ENCODE results near the gene FXYD1. TPM values are rescaled to one million over a fixed set of nuclear protein-coding genes. Genes with fewer than 3 reads are reported as not detected.

FXYD1 gene
- total RNA-seq, 1 experiment from 2014 or later: not detected

DNA sequence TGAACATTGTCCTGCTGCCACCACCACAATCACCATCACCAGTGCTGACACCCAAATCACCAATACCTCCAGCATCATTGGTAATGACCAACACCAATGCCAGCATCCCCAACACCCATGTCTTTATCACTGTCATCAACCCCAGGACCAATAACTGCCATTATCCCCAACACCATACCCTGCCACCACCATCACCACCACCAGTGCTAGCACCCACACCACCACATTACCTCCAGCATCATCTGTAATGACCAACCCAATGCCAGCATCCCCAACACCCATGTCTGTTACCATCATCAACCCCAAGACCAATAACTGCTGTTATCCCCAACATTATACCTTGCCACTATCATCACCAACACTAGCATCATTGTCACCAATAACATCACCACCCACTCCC, 6.4 kb upstream of the FXYD1 start:
- POLR2A ChIA-PET (ENCODE audit: low non-redundant PET): no interaction called here
- CTCF ChIA-PET: no interaction called here

DNA sequence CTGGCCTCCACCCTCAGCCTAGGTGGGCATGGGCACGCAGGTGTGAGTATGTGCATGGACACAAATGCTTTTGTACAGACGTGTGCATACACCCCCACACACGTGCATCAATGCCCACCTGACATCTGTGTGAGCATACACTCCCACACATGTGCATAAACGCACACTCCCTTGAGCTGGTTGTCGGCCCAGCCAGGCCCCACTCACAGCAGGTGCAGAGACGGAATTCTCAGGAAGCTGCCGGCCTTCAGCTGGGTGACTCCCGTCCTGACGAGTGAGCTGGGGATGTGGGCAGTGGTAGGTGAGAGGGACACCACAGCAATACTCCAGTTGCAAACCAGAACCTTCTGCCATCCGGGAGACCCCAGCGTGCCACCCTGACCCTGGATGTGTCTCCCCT, 4.8 kb upstream of the FXYD1 start:
- Histone ChIP-seq H3K27me3 (replicated peaks; ENCODE audit: insufficient read depth, low read depth, low read length, poor library complexity) (no peaks in the 10 kb centered on the region), H3K36me3 (ENCODE audit: insufficient read depth, low read length, poor library complexity, severe bottlenecking) (no peaks in the 10 kb centered on the region), H3K4me1 (ENCODE audit: insufficient read depth, low read length, poor library complexity, severe bottlenecking) (no peaks in the 10 kb centered on the region), H3K9me3 (ENCODE audit: low read depth, low read length, poor library complexity, severe bottlenecking) (no peaks in the 10 kb centered on the region), H3K4me3 (ENCODE audit: low read depth, low read length, poor library complexity, severe bottlenecking) (no peak overlapping the region), H3K27ac (ENCODE audit: low read depth, low read length, poor library complexity, severe bottlenecking) (no peak overlapping the region)
- DNase-seq (ENCODE audit: low spot score): no peak
- ChIA-PET POLR2A (ENCODE audit: low non-redundant PET) (no interaction called here), CTCF (interaction anchor here (0.6 kb wide), 1 partner anchor 510 kb away, joined by 4 read pairs; no protein-coding TSS in a partner anchor)
- no TSS peak for BruUV-seq (replicated peaks)
- no peak for TF ChIP-seq EZH2 (IDR thresholded peaks at IDR 0.05; ENCODE audit: borderline replicate concordance, low read depth, low read length, poor library complexity, severe bottlenecking)
- TF ChIP-seq, protein P1, sequence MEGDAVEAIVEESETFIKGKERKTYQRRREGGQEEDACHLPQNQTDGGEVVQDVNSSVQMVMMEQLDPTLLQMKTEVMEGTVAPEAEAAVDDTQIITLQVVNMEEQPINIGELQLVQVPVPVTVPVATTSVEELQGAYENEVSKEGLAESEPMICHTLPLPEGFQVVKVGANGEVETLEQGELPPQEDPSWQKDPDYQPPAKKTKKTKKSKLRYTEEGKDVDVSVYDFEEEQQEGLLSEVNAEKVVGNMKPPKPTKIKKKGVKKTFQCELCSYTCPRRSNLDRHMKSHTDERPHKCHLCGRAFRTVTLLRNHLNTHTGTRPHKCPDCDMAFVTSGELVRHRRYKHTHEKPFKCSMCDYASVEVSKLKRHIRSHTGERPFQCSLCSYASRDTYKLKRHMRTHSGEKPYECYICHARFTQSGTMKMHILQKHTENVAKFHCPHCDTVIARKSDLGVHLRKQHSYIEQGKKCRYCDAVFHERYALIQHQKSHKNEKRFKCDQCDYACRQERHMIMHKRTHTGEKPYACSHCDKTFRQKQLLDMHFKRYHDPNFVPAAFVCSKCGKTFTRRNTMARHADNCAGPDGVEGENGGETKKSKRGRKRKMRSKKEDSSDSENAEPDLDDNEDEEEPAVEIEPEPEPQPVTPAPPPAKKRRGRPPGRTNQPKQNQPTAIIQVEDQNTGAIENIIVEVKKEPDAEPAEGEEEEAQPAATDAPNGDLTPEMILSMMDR (conservative IDR thresholded peaks at IDR 0.05; ENCODE audit: low read depth, low read length): no peak
- intact Hi-C loops (cut with micrococcal nuclease; ENCODE audit: unreplicated experiment): loop anchor here (2.0 kb wide), 1 partner anchor 67 kb away; no protein-coding TSS in a partner anchor

More for the DNA sequence above, 6.4 kb upstream of the FXYD1 start:
- no peaks in the 10 kb centered on the region for H3K9me3 ChIP-seq (ENCODE audit: low read depth, low read length, poor library complexity, severe bottlenecking)
- no peak overlapping the region for H3K27ac ChIP-seq (ENCODE audit: low read depth, low read length, poor library complexity, severe bottlenecking)
- H3K4me1 ChIP-seq (ENCODE audit: insufficient read depth, low read length, poor library complexity, severe bottlenecking): no peaks in the 10 kb centered on the region
- TF ChIP-seq EZH2 (IDR thresholded peaks at IDR 0.05; ENCODE audit: borderline replicate concordance, low read depth, low read length, poor library complexity, severe bottlenecking): no peak
- TF ChIP-seq, protein P1 (conservative IDR thresholded peaks at IDR 0.05; ENCODE audit: low read depth, low read length): no peak
- no peak for DNase-seq (ENCODE audit: low spot score)
- H3K36me3 ChIP-seq (ENCODE audit: insufficient read depth, low read length, poor library complexity, severe bottlenecking): no peaks in the 10 kb centered on the region
- no peaks in the 10 kb centered on the region for H3K27me3 ChIP-seq (replicated peaks; ENCODE audit: insufficient read depth, low read depth, low read length, poor library complexity)
- intact Hi-C loops (cut with micrococcal nuclease; ENCODE audit: unreplicated experiment): no loop called here
- H3K4me3 ChIP-seq (ENCODE audit: low read depth, low read length, poor library complexity, severe bottlenecking): no peak overlapping the region
- no TSS peak for BruUV-seq (replicated peaks)

DNA sequence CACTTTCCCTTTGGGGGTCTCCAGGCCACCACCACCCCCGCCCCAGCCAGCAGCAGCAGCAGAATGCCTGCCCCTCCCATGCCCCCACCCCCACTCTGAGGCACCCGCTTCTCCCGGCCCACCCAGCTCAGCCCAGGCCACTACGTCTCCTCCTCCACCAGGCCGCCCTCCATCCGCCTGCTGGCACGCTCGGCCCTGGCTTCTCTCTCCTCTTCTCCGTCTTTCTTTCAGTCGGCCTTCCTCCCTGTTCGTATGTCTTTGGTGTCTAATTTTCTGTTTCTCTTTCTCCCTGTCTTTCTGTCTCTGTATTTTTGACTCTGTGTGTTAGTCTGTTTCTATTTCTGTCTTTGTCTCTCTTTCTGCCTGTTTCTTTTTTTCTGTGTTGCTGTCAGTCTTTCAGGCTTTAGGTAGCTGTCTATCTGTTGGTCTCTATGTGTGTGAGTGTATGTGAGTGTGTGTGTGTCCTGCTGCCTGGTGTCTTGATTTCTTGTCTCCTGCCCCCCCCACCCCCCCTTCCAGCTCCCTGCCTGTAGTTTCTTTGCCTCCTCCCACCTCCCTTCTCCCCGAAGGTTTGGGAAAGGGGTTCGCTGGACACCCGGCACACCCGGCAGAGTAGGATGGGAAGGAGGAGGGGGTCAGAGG, 3.9 kb upstream of the FXYD1 start, which contains the start of gene LGI4:
TSS of gene LGI4 (minus strand) at position 459 of the 642 bp plus-strand sequence. CDS start at position 80, 379 bp downstream.
- no peak within 1 kb of the TSS for H3K27ac ChIP-seq (ENCODE audit: low read depth, low read length, poor library complexity, severe bottlenecking)
- intact Hi-C loops (cut with micrococcal nuclease; ENCODE audit: unreplicated experiment): loop anchor here (2.0 kb wide), 1 partner anchor 68 kb away; no protein-coding TSS in a partner anchor
- H3K36me3 ChIP-seq (ENCODE audit: insufficient read depth, low read length, poor library complexity, severe bottlenecking): no peaks in the 10 kb centered on the region
- no peaks in the 10 kb centered on the region for H3K4me1 ChIP-seq (ENCODE audit: insufficient read depth, low read length, poor library complexity, severe bottlenecking)
- DNase-seq (ENCODE audit: low spot score): no peak
- no TSS peak for BruUV-seq (replicated peaks)
- ChIA-PET POLR2A (ENCODE audit: low non-redundant PET) (no interaction called here), CTCF (interaction anchor here (0.5 to 1.2 kb wide), 2 partner anchors 17 to 20 kb away, joined by 5 to 7 read pairs; no protein-coding TSS in a partner anchor)
- no peaks in the 10 kb centered on the region for H3K9me3 ChIP-seq (ENCODE audit: low read depth, low read length, poor library complexity, severe bottlenecking)
- no peak for TF ChIP-seq EZH2 (IDR thresholded peaks at IDR 0.05; ENCODE audit: borderline replicate concordance, low read depth, low read length, poor library complexity, severe bottlenecking)
- TF ChIP-seq, protein P1 (conservative IDR thresholded peaks at IDR 0.05; ENCODE audit: low read depth, low read length): no peak
- H3K27me3 ChIP-seq (replicated peaks; ENCODE audit: insufficient read depth, low read depth, low read length, poor library complexity): no peaks in the 10 kb centered on the region
- no peak within 1 kb of the TSS for H3K4me3 ChIP-seq (ENCODE audit: low read depth, low read length, poor library complexity, severe bottlenecking)

Measured in A673 (cell line).